HG02759 (cell line): ENCODE data around the gene ANKH.
"Not testable (repeated sequence)": the region's sequence is repeated elsewhere in the genome, so short reads cannot be mapped to it uniquely, and the experiment has no call there.

Source experiments
- ATAC-seq: cut with Tn5 transposase; IDR thresholded peaks from one replicate; pipeline ENCODE4 v1.9.1; 2021; ENCODE audit warnings: mild to moderate bottlenecking, moderate library complexity; ENCODE audit not compliant: unreplicated experiment

The ANKH gene

GRCh38 chr5:14871214-14872069, at the start of gene ANKH:
Gene ANKH, minus strand, starts transcription at chr5:14871778. Its CDS starts 331 bp downstream, at chr5:14871447.
- peak; percentile 88 for ATAC-seq

DNA sequence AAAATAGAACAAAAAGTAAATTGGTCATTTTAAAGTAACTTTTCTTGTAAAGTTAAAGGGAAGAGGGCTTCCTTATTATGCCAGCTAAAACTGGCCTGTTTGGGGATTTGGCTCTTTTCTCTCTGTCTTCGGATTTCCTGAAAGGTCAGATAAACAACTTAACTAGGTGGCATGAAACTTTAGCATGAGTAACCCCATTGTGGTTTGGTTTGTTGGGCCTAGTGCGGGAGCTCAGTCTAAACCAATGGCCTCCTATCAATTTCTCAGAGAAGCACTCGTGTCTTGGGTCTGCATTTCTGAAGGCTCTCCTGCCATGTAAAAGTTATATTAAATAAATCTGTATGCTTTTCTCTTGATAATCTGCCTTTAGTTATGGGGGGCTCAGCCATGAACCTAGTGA, 48.5 kb upstream of the ANKH start:
- no peak for ATAC-seq

- ATAC-seq, result not testable (repeated sequence)
Observed at GRCh38 chr5:14919106-14919505, 47.5 kb upstream of the ANKH start.

- no peak for ATAC-seq
Observed at GRCh38 chr5:14917719-14918118, 46.1 kb upstream of the ANKH start.

DNA sequence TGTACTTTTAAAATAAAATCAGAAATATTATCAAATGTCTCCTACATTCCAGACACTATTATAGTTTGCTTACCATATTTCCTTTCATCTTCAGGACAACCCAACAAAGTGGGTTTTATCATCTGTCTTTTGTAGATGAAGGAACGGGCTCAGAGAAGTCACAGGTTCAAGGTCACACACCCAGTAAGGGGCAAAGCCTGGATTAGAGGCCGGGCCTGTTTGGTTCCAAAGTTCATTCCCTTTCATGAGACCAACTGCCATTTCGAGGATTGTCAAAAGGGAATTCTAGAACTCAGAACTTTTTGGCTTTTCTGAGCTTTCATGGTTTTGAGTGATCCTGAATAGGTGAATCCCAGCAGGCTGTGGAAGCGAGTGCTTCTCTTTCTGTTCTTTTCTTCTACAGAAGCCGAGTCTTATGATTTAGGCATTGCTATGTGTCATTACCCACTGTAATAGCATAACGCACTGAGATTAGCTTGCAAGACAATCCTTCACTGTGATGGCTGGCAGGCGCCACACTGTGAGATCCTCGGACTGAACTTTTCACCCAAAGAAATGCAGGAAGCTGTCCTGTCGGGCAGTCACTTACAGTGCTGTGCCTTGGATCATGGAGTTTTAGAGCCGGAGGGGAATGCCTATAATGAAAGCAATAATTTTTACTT, 43.8 kb upstream of the ANKH start:
- ATAC-seq, result no peak

- ATAC-seq, result no peak
Observed at GRCh38 chr5:14914623-14915260, 43.2 kb upstream of the ANKH start.

- no peak for ATAC-seq
Observed at GRCh38 chr5:14914193-14914592, 42.6 kb upstream of the ANKH start.

DNA sequence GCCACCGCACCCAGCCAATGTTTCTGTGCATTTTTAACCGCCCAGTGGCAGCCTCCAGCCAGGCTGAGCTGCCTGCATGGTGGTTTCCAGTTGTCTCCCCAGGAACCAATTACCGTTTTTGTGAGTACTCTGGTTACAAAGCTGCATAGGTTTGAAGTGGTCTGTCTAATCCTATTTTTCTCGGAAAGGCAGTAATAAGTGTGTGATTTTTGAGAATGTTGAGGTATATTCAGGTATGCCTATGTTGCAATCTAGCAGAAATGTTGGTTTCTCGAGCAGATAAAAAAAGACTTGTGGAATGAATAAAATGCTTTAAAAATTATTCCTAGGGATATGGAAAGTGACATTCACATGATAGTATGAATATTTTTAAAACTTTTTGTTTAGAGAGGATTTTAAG, 41.5 kb upstream of the ANKH start:
- no peak for ATAC-seq

DNA sequence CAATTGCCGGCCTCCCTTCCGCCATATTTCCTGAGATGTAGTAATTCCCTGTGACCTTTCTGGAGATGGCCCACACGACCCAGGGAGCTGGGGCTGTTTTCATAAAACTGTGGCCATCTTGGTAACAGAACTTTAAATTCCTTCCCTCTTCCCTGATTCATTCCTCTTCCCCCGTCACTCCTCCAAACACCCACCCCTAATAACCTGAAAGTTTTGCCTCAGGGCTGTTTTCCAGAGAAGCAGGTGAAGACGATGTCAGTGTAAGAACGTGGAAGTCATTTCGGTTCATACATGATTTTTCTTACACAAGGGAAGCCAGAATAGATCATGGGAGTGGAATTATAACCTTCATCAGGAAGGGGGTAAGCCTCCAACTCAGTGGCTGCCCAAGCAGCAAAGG, 40.6 kb upstream of the ANKH start:
- ATAC-seq, result no peak

- no peak for ATAC-seq
Observed at GRCh38 chr5:14909369-14909768, 37.8 kb upstream of the ANKH start.

GRCh38 chr5:14908172-14908571, 36.6 kb upstream of the ANKH start:
- no peak for ATAC-seq

DNA sequence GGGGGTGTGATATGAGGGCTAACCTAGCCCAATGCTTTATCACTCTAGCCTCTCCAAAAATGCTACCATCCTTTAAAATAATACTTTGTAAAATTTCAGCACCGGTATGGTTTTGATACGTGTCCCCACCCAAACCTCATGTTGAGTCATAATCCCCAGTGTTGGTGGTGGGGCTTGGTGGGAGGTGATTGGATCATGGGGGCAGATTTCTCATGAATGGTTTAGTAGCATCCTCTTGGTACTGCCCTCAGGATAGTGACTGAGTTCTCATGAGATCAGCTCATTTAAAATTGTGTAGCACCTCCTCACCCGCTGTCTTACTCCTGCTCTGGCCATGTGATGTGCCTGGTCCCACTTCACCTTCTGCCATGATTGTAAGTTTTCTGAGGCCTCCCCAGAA, 35.0 kb upstream of the ANKH start:
- no peak for ATAC-seq

DNA sequence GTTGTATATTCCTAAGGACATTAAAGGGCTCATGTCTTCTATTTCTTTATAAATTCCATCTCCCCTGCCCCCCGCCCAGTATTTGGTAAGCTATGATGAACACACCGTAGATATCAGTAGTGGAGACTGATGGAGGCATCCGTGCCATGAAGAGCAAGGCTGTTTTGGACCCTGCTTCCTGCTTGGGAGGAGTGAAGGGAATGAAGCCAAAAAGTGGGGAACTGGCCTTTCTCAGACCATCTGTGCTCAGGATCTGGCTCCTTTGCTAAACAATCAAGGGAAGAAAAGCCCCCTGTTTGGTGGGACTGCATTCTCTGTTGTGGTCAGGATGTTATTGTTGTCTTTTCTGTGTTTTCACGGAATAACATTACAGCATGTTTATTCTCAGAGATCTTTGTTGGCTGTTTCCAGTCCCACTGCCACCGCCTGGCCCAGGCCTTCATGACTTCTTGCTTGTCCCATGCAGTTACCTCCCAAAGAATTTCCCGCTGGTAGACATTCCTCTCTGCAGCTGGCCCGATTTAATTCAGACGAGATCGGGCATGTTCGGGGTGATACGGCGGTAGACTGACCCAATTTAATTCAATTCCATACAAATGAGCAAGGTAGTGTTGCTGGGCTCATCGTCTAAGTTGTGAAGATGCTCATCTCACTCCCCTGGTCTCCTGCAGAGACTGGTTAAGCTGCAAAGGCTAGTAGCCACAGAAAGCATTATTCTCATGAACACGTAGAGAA, 31.4 kb upstream of the ANKH start:
- ATAC-seq, result no peak

- ATAC-seq, result no peak
Observed at GRCh38 chr5:14901462-14902051, 30.0 kb upstream of the ANKH start.

DNA sequence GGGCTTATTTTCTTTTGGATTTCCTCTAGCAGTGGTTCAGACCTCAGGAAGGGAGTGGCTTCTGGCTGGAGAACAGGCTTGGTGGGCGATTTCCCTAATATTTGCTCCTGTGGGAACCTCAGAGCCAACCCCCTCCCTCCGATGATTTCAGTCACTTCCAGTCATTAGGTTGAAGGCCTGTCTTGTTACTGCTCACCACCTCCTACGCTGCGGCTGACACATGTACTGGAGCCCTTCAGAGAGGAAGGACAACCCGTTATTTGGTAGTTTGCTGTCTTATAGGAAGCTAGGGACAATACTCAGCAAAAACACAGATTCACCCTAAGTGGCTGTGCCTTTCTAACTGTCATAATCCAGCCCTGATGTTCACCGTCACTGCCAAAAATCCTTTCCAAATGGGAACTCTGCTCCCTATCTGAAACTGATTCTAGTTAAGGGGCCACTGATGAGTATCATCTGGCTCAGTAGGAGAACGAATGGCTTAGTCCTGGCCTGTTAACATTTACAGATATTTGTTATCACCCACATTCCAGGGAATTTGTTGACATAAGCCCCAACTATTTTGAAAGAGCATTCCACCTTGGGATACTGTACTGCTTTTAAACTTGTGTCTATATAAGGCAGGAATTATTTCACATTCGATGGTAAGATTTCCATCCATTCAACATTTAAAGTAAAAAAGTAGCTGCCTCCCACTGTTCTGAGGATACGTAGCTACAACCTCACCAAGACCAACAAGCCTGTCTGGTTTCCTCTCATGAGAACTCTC, 29.3 kb upstream of the ANKH start:
- no peak for ATAC-seq

GRCh38 chr5:14896131-14896530, 24.6 kb upstream of the ANKH start:
- ATAC-seq, result no peak

DNA sequence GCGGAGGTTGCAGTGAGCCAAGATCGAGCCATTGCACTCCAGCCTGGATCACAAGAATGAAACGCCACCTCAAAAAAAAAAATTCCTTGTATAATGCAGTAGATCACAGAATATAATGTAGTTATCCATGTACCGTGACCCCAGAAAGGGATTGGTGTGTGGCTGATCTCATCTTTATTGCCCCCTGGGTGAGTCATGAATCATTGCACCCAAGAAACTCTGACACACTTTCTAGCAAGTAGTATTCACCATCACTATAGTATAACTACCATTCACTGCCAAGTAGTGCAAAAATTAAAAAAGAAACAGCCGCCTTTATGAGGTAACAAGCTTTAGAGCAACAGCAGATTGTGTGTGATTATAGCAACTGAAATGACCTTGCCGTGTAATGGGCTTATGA, 23.7 kb upstream of the ANKH start:
- ATAC-seq, result no peak

GRCh38 chr5:14894748-14895147, 23.2 kb upstream of the ANKH start:
- no peak for ATAC-seq

- no peak for ATAC-seq
Observed at GRCh38 chr5:14893381-14893780, 21.8 kb upstream of the ANKH start.

GRCh38 chr5:14890846-14891245, 19.3 kb upstream of the ANKH start:
- no peak for ATAC-seq
